OCI-LY1 (cell line): ENCODE data around the gene IDH3A.

Experiments used
- H2AFZ ChIP-seq: fragments of 200-600 bp; sonication (generic), shearing (Covaris generic); 2 replicates; pipeline ENCODE4 v1.6.0; 2014; ENCODE audit warnings: antibody characterized with exemption, mild to moderate bottlenecking, low read length
- H3F3A ChIP-seq: fragments of 200-600 bp; sonication (generic), shearing (Covaris generic); 2 replicates; pipeline ENCODE4 v1.6.0; 2014; ENCODE audit warnings: mild to moderate bottlenecking, antibody characterized with exemption, low read length, moderate library complexity; ENCODE audit not compliant: insufficient read depth
- H3K27ac ChIP-seq: fragments of 200-600 bp; sonication (generic); 2 replicates; pipeline ENCODE4 v1.5.1; 2014; ENCODE audit warnings: low read length, mixed run types, mild to moderate bottlenecking, low read depth; ENCODE audit not compliant: poor library complexity, severe bottlenecking
- H3K27me3 ChIP-seq: fragments of 200-600 bp; sonication (generic); 2 replicates; pipeline ENCODE4 v1.6.0; 2014; ENCODE audit warnings: antibody characterized with exemption, mild to moderate bottlenecking, low read length, moderate library complexity; ENCODE audit not compliant: insufficient read depth
- H3K36me3 ChIP-seq: fragments of 200-600 bp; sonication (generic); 2 replicates; pipeline ENCODE4 v1.6.1; 2014; ENCODE audit warnings: mild to moderate bottlenecking, antibody characterized with exemption, low read length, moderate library complexity, mixed read lengths; ENCODE audit not compliant: insufficient read depth
- H3K4me1 ChIP-seq: fragments of 200-600 bp; sonication (generic); 2 replicates; pipeline ENCODE4 v1.5.1; 2014; ENCODE audit warnings: mild to moderate bottlenecking, low read length, moderate library complexity; ENCODE audit not compliant: insufficient read depth, severe bottlenecking
- H3K4me2 ChIP-seq: fragments of 200-600 bp; sonication (generic), shearing (Covaris generic); 2 replicates; pipeline ENCODE4 v1.6.1; 2014; ENCODE audit warnings: low read length
- H3K4me3 ChIP-seq: fragments of 200-600 bp; sonication (generic); 2 replicates; pipeline ENCODE4 v1.5.1; 2014; ENCODE audit warnings: low read length, low read depth, mild to moderate bottlenecking, mixed read lengths; ENCODE audit not compliant: poor library complexity, severe bottlenecking
- H3K79me2 ChIP-seq: fragments of 200-600 bp; shearing (Covaris generic); 2 replicates; pipeline ENCODE4 v1.6.1; 2016; ENCODE audit warnings: mixed run types, low read length, mixed read lengths; ENCODE audit not compliant: insufficient read depth
- H3K9ac ChIP-seq: fragments of 200-600 bp; sonication (generic), shearing (Covaris generic); 2 replicates; pipeline ENCODE4 v1.6.1; 2014; ENCODE audit warnings: mild to moderate bottlenecking, low read length, mixed read lengths
- H3K9me2 ChIP-seq: fragments of 200-600 bp; sonication (generic), shearing (Covaris generic); 2 replicates; pipeline ENCODE4 v1.6.1; 2014; ENCODE audit warnings: low read depth, mild to moderate bottlenecking, low read length, mixed read lengths
- H3K9me3 ChIP-seq: fragments of 200-600 bp; shearing (Covaris generic); 2 replicates; pipeline ENCODE4 v1.6.1; 2014; ENCODE audit warnings: low read length, mixed read lengths
- H4K20me1 ChIP-seq: fragments of 200-600 bp; sonication (generic), shearing (Covaris generic); 2 replicates; pipeline ENCODE4 v1.6.0; 2016; ENCODE audit warnings: mild to moderate bottlenecking, low read length; ENCODE audit not compliant: insufficient read depth
- CTCF ChIP-seq: fragments of 200-600 bp; sonication (generic), shearing (Covaris generic); IDR thresholded peaks from 2 replicates; pipeline ENCODE4 v1.5.1; 2017; ENCODE audit warnings: mild to moderate bottlenecking, antibody characterized with exemption, low read length, moderate library complexity, mixed read lengths
- EZH2 ChIP-seq: fragments of 200-600 bp; sonication (generic), shearing (Covaris generic); IDR thresholded peaks from 2 replicates; pipeline ENCODE4 v1.8.0; 2017; ENCODE audit warnings: borderline replicate concordance, mixed run types, mild to moderate bottlenecking, antibody characterized with exemption, low read length, moderate library complexity, mixed read lengths

IDH3A gene

GRCh38 chr15:78192826-78193594 lies 43.8 kb downstream of the IDH3A start:
- no peaks in the 10 kb centered on the region for H3K9me3 ChIP-seq
- H2AFZ ChIP-seq = no peak overlapping the region
- H3K4me1 ChIP-seq = no peaks in the 10 kb centered on the region
- no peaks in the 10 kb centered on the region for H4K20me1 ChIP-seq
- H3F3A ChIP-seq = no peaks in the 10 kb centered on the region
- H3K9me2 ChIP-seq = no peaks in the 10 kb centered on the region
- no peak overlapping the region for H3K4me2 ChIP-seq
- H3K27me3 ChIP-seq = no peaks in the 10 kb centered on the region
- H3K4me3 ChIP-seq = no peak overlapping the region
- H3K36me3 ChIP-seq = no peaks in the 10 kb centered on the region
- no peak overlapping the region for H3K9ac ChIP-seq
- no peak overlapping the region for H3K27ac ChIP-seq
- no peak for TF ChIP-seq EZH2
- H3K79me2 ChIP-seq = no peaks in the 10 kb centered on the region

GRCh38 chr15:78193731-78194567 lies 44.8 kb downstream of the IDH3A start:
- Histone ChIP-seq H3K4me3 (no peak overlapping the region), H3K9me2 (no peaks in the 10 kb centered on the region), H4K20me1 (no peaks in the 10 kb centered on the region), H3K9ac (no peak overlapping the region), H3K79me2 (no peaks in the 10 kb centered on the region), H3K4me2 (no peak overlapping the region), H3K9me3 (no peaks in the 10 kb centered on the region), H3F3A (no peaks in the 10 kb centered on the region), H2AFZ (no peak overlapping the region), H3K27ac (no peak overlapping the region), H3K4me1 (no peaks in the 10 kb centered on the region), H3K36me3 (no peaks in the 10 kb centered on the region), H3K27me3 (no peaks in the 10 kb centered on the region)
- TF ChIP-seq CTCF (no peak), EZH2 (no peak)

DNA sequence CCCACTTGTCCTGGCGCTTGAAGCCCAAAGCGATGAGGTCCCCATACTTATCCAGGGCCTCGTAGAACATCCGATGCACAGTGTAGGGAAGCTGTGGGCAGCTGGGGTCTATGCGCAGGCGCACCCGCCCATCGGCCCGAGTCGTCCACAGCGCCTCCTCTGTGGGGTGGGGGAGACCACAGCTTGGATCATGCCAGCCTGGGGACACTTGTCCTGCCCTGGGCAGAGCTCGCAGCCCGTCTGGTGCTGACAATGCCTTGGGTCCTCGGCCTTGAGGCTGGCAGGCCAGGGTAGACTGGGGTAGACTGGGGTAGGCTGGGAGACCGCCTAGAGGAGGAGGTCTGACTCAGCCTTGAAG lies 45.4 kb downstream of the IDH3A start:
- no peak overlapping the region for H3K4me2 ChIP-seq
- no peaks in the 10 kb centered on the region for H3K36me3 ChIP-seq
- no peak overlapping the region for H3K4me3 ChIP-seq
- no peaks in the 10 kb centered on the region for H3K27me3 ChIP-seq
- H3K79me2 ChIP-seq = no peaks in the 10 kb centered on the region
- H3K9me2 ChIP-seq = no peaks in the 10 kb centered on the region
- H3K27ac ChIP-seq = no peak overlapping the region
- no peak overlapping the region for H2AFZ ChIP-seq
- H4K20me1 ChIP-seq = no peaks in the 10 kb centered on the region
- H3K4me1 ChIP-seq = no peaks in the 10 kb centered on the region
- TF ChIP-seq CTCF (peak; percentile 7; the same call in 1 of the 2 replicates), EZH2 (no peak)
- H3F3A ChIP-seq = no peaks in the 10 kb centered on the region
- no peak overlapping the region for H3K9ac ChIP-seq
- H3K9me3 ChIP-seq = no peaks in the 10 kb centered on the region
